HL-60 (cell line): Measurements from ENCODE around the gene ERC2.

Source experiments
- POLR2AphosphoS5 ChIP-seq: IDR thresholded peaks from 2 replicates; pipeline ENCODE4 v1.6.1; 2012; ENCODE audit warnings: low read depth
- TF ChIP-seq, protein P1 (sequence below): IDR thresholded peaks from one replicate; pipeline ENCODE4 v1.5.1; 2011; ENCODE audit warnings: low read length, control low read depth, inconsistent platforms; ENCODE audit not compliant: insufficient read depth

DNA sequence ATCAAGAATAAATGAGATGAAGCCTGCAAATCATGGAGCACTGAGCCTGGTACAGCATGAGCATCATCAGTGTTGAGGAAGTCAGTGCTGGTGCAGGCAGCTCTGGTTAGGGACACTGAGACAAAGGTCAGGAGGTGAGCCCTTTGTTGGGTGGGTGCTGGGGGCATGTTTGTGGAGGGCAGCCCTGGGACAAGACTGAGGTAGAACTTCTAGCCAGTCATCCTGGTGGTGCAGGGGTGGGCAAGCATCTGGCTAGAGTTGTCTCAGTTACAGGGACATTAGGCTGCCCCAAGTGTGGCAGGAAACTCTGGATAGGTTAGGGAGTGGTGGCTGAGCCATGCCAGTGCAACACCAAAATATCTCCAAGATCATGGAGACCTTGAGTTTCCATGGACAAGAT is 1008.4 kb downstream of the ERC2 start:
- TF ChIP-seq, protein P1, sequence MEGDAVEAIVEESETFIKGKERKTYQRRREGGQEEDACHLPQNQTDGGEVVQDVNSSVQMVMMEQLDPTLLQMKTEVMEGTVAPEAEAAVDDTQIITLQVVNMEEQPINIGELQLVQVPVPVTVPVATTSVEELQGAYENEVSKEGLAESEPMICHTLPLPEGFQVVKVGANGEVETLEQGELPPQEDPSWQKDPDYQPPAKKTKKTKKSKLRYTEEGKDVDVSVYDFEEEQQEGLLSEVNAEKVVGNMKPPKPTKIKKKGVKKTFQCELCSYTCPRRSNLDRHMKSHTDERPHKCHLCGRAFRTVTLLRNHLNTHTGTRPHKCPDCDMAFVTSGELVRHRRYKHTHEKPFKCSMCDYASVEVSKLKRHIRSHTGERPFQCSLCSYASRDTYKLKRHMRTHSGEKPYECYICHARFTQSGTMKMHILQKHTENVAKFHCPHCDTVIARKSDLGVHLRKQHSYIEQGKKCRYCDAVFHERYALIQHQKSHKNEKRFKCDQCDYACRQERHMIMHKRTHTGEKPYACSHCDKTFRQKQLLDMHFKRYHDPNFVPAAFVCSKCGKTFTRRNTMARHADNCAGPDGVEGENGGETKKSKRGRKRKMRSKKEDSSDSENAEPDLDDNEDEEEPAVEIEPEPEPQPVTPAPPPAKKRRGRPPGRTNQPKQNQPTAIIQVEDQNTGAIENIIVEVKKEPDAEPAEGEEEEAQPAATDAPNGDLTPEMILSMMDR = no peak
- no peak for TF ChIP-seq POLR2AphosphoS5
